Gastrocnemius medialis (tissue), 4 donors: ENCODE results near the gene TAP1. TPM values are rescaled to one million over a fixed set of nuclear protein-coding genes. Genes with fewer than 3 reads are reported as not detected.

Source experiments
- ATAC-seq, 2 donors: fragments of 150-250 bp; one replicate each; pipeline ENCODE4 v1.9.1; 2016
- DNase-seq, 2 donors: peaks; one replicate each; pipeline ENCODE4 v3.0.0-alpha.2; 2019
- H3K27ac ChIP-seq, 4 donors: fragments of 200-600 bp; sonication (generic); 1 replicate in 1 of 4; 2 replicates in 3 of 4; pipeline ENCODE4 v1.5.1; 2016 to 2018; ENCODE audit warnings: mild to moderate bottlenecking in 2 of 4, moderate library complexity in 1 of 4
- H3K27me3 ChIP-seq, 3 donors: fragments of 200-600 bp; sonication (generic) in 2 of 3; 1 replicate in 1 of 3; 2 replicates in 2 of 3; pipeline versions ENCODE4 v1.5.1 to v1.6.0; 2016 to 2019; ENCODE audit warnings: mild to moderate bottlenecking in 1 of 3, moderate library complexity in 1 of 3
- H3K36me3 ChIP-seq, 2 donors: fragments of 200-600 bp; sonication (generic) in 1 of 2; one replicate each; pipeline ENCODE4 v1.5.1; 2017 to 2018
- H3K4me1 ChIP-seq, 2 donors: fragments of 200-600 bp; sonication (generic) in 1 of 2; one replicate each; pipeline ENCODE4 v1.5.1; 2016 to 2017; ENCODE audit warnings: mild to moderate bottlenecking in 2 of 2
- H3K4me3 ChIP-seq, 4 donors: fragments of 200-600 bp; sonication (generic) in 3 of 4; 1 replicate in 1 of 4; 2 replicates in 3 of 4; pipeline ENCODE4 v1.5.1; 2016 to 2019; ENCODE audit warnings: mild to moderate bottlenecking in 2 of 4
- H3K9me3 ChIP-seq, 3 donors: fragments of 200-600 bp; sonication (generic) in 2 of 3; 1 replicate in 1 of 3; 2 replicates in 2 of 3; pipeline ENCODE4 v1.5.1; 2016 to 2019
- POLR2A ChIP-seq, 2 donors: fragments of 450-650 bp; IDR thresholded peaks; one replicate each; pipeline ENCODE4 v1.6.1; 2017; ENCODE audit warnings: antibody characterized with exemption in 2 of 2, mild to moderate bottlenecking in 2 of 2, moderate library complexity in 2 of 2
- in situ Hi-C, 4 donors: fragments of 200-750 bp; cut with MboI; loops; one replicate each; pipeline versions ENCODE4 v1.15.0 to v1.8.0; 2017; ENCODE audit warnings: low sequenced_read_pairs in 4 of 4
- intact Hi-C: fragments of 100-400 bp; cut with DNase I; formaldehyde crosslinking; loops from one replicate; pipeline ENCODE4 v1.15.1; 2023; ENCODE audit warnings: low total_unique reads
- total RNA-seq, 4 donors: library from RNA; depleted of rRNA; stranded (reverse); fragments of >200 nt; gene quantifications; one replicate each; pipeline versions ENCODE4 v1.1.0 to v1.2.3, GENCODE V29; 2016
- TF ChIP-seq, protein P1 (sequence below), 5 experiments: fragments of 450-650 bp in 3 of 5; fragments of 200-600 bp in 2 of 5; sonication (generic) in 2 of 5; IDR thresholded peaks in 4 of 5; conservative IDR thresholded peaks in 1 of 5; 1 replicate in 4 of 5; 2 replicates in 1 of 5; pipeline ENCODE4 v1.5.1; 2016 to 2019; ENCODE audit warnings: antibody characterized with exemption in 5 of 5, mild to moderate bottlenecking in 3 of 5, moderate library complexity in 3 of 5

Gene TAP1, protein sequence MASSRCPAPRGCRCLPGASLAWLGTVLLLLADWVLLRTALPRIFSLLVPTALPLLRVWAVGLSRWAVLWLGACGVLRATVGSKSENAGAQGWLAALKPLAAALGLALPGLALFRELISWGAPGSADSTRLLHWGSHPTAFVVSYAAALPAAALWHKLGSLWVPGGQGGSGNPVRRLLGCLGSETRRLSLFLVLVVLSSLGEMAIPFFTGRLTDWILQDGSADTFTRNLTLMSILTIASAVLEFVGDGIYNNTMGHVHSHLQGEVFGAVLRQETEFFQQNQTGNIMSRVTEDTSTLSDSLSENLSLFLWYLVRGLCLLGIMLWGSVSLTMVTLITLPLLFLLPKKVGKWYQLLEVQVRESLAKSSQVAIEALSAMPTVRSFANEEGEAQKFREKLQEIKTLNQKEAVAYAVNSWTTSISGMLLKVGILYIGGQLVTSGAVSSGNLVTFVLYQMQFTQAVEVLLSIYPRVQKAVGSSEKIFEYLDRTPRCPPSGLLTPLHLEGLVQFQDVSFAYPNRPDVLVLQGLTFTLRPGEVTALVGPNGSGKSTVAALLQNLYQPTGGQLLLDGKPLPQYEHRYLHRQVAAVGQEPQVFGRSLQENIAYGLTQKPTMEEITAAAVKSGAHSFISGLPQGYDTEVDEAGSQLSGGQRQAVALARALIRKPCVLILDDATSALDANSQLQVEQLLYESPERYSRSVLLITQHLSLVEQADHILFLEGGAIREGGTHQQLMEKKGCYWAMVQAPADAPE
- total RNA-seq: 10 to 100 TPM; 13.2 to 26.7 (median 19.0) TPM

DNA sequence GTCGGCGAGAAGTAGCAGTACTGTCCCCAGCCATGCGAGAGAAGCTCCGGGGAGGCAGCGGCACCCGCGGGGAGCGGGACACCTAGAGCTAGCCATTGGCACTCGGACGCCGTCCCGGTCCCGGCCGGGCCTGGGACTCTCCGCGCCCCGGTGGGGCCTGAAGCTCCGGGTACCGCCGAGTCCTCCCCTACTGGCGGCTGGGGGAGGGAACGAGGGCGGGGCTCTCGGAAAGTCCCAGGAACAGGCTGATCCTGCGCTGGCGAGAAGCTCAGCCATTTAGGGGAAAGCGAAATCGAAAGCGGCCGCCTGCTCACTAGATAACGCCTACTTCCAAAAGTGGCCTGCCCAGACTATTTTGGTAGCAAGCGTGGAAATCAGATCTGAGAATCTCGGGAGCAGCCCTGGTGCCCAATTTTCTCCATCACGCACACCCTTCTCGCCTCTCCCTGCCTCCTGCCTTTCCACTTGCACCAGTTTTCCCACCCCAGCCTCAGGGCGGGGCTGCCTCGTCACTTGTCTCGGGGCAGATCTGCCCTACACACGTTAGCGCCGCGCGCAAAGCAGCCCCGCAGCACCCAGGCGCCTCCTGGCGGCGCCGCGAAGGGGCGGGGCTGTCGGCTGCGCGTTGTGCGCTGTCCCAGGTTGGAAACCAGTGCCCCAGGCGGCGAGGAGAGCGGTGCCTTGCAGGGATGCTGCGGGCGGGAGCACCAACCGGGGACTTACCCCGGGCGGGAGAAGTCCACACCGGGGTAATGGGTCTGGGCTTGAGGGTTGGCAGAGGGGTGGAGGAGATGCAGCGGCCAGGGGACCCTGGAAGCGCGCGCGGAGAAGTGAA is at the start of gene TAP1, which contains the start of gene PSMB9:
Gene TAP1 (minus strand): TSS at position 164 of the 835 bp plus-strand sequence. CDS start 68 bp downstream, at position 96.
Gene PSMB9 (plus strand): TSS at position 652 of the 835 bp plus-strand sequence. CDS start 38 bp downstream, at position 690.
- ATAC-seq (peak; percentile 94 to 95), DNase-seq (peak; percentile 94 to 95)
- TF ChIP-seq, protein P1, sequence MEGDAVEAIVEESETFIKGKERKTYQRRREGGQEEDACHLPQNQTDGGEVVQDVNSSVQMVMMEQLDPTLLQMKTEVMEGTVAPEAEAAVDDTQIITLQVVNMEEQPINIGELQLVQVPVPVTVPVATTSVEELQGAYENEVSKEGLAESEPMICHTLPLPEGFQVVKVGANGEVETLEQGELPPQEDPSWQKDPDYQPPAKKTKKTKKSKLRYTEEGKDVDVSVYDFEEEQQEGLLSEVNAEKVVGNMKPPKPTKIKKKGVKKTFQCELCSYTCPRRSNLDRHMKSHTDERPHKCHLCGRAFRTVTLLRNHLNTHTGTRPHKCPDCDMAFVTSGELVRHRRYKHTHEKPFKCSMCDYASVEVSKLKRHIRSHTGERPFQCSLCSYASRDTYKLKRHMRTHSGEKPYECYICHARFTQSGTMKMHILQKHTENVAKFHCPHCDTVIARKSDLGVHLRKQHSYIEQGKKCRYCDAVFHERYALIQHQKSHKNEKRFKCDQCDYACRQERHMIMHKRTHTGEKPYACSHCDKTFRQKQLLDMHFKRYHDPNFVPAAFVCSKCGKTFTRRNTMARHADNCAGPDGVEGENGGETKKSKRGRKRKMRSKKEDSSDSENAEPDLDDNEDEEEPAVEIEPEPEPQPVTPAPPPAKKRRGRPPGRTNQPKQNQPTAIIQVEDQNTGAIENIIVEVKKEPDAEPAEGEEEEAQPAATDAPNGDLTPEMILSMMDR (IDR thresholded peaks at IDR 0.05 in 4 of 5, conservative IDR thresholded peaks at IDR 0.05 in 1 of 5): peak; percentile 83 to 90 (median 89)
- TF ChIP-seq POLR2A (IDR thresholded peaks at IDR 0.05): peak; percentile 89 to 92
- Histone ChIP-seq H3K36me3 (peaks cover 0 to 22% of the 10 kb centered on the region in 2 donors), H3K4me1 (peaks cover 12 to 19% of the 10 kb centered on the region in 2 donors), H3K9me3 (no peaks in the 10 kb centered on the region), H3K27me3 (no peaks in the 10 kb centered on the region), H3K4me3 (peak within 1 kb of the TSS; percentile 85 to 99 (median 96)), H3K27ac (peak within 1 kb of the TSS; percentile 98 to 99 (median 99))
- intact Hi-C loops: loop anchor here (1.0 kb wide), 3 partner anchors 9 to 15 kb away; partner anchors contain the start of genes PSMB8 and TAP2
- in situ Hi-C loops: no loop called here

DNA sequence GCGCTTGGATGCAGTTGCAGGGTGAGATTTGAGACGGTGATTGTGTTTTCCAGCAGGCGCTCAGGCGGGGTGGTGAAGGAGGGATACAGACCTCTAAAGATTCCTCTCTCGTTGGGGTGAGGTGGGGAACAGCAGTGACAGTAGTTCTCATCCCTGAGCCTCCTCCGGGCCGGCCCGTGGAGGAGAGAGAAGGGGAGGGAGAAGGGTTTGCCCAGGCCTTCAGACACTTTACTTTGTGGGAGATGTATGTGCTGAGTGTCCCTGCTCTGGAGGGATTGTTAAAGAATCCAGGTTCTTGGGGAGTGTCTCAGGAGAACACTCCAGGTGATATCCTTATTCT is 41.5 kb upstream of the TAP1 start:
- ATAC-seq (peak; percentile 28 to 34), DNase-seq (no peak)
- TF ChIP-seq POLR2A (IDR thresholded peaks at IDR 0.05): no peak
- TF ChIP-seq, protein P1 (IDR thresholded peaks at IDR 0.05 in 4 of 5, conservative IDR thresholded peaks at IDR 0.05 in 1 of 5): no peak
- Histone ChIP-seq H3K4me1 (peaks cover 9 to 13% of the 10 kb centered on the region in 2 donors), H3K4me3 (peak overlapping the region; percentile 81 to 85 (median 82)), H3K27ac (peak overlapping the region; percentile 83 to 87 (median 86)), H3K27me3 (no peaks in the 10 kb centered on the region), H3K9me3 (no peaks in the 10 kb centered on the region), H3K36me3 (no peaks in the 10 kb centered on the region)
- in situ Hi-C loops (loop anchor here in 1 of 4 donors (25.0 kb wide), 1 partner anchor 92 kb away; no protein-coding TSS in a partner anchor), intact Hi-C loops (loop anchor here (2.0 kb wide), 2 partner anchors 58 to 90 kb away; partner anchors contain the start of gene HLA-DMA)

DNA sequence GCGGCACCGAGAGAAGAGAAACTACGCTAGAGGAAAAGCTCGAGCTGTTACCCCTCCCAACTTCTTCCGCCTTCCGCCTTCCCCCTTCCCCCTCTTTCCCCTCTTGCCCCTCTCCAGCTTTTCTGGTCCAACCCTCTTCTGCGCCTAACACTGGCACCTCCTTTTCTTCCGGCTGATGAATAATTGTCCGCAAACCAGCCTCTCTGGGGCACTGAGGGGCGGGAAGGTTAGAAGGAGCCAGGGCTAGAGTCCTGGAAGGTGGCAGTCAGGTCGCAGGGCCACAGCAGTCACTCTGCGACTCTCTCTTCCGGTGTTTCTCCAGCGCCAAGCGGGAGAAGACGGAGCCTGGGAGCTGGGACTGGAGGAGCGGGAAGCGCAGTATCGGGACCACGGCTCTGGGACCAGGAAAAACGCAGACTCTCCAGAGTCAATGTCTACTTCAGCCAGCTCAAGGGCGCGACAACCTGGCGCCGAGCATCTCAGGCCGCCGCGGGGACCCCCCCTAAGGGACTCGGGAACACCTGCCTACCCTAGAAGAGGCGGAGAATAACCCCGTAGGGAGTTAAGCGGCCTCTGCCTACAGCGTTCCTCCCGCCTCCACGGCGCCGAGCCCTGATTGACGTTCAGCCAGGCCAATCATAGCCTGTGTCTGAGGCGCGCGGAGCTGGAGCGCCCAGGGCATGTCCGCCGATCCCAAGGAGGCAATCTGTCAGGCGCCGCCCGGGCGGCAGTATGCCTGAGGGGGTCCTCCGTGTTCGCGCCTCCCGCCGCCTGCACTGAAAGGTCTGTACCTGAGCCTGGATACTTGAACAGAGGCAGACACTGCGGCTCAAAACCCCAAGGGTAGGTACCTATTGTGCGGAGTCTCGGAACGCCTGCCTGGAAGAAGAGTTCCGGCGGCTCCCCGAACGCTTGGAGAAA is 40.8 kb upstream of the TAP1 start:
- Histone ChIP-seq H3K9me3 (no peaks in the 10 kb centered on the region), H3K36me3 (no peaks in the 10 kb centered on the region), H3K4me1 (peaks cover 9 to 13% of the 10 kb centered on the region in 2 donors), H3K27ac (peak overlapping the region; percentile 83 to 87 (median 86)), H3K4me3 (peak overlapping the region; percentile 81 to 85 (median 82)), H3K27me3 (no peaks in the 10 kb centered on the region)
- in situ Hi-C loops (loop anchor here in 1 of 4 donors (25.0 kb wide), 1 partner anchor 93 kb away; no protein-coding TSS in a partner anchor), intact Hi-C loops (loop anchor here (2.0 kb wide), 2 partner anchors 58 to 90 kb away; partner anchors contain the start of gene HLA-DMA)
- DNase-seq: peak; percentile 85 to 91
- TF ChIP-seq POLR2A (IDR thresholded peaks at IDR 0.05): peak; percentile 55 to 76
- TF ChIP-seq, protein P1 (IDR thresholded peaks at IDR 0.05 in 4 of 5, conservative IDR thresholded peaks at IDR 0.05 in 1 of 5): no peak
- peak; percentile 98 to 99 for ATAC-seq
